T-helper 2 cell (primary cell): ENCODE data around the gene SLC9A9.
A peak's percentile ranks its signal among the peaks of the same experiment; 100 is the strongest.

Source experiments
- DNase-seq, 5 experiments: peaks; one replicate each; pipeline versions ENCODE4 v3.0.0 to v3.0.0-alpha.2; 2012 to 2022

SLC9A9 gene

DNA sequence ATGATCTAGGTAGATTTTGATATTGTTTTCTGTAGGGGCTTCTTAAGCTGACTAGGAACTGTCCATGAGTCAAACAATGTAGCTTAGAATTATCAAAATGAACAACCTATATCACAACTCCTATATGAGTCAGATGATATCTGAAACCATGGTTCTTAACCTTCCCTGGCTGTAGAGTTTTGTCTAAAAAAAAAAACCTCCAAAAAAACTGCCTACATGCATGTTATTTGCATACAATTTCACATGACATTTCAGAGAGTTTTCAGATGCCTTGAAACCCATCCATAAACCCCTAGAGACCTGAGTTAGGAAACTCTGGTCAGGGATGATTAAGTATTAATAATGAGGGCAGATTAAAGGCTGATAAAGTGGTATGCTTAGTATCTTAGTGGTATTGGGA, 571.7 kb downstream of the SLC9A9 start:
- DNase-seq = peak in 1 of 5 experiments; percentile 36

DNA sequence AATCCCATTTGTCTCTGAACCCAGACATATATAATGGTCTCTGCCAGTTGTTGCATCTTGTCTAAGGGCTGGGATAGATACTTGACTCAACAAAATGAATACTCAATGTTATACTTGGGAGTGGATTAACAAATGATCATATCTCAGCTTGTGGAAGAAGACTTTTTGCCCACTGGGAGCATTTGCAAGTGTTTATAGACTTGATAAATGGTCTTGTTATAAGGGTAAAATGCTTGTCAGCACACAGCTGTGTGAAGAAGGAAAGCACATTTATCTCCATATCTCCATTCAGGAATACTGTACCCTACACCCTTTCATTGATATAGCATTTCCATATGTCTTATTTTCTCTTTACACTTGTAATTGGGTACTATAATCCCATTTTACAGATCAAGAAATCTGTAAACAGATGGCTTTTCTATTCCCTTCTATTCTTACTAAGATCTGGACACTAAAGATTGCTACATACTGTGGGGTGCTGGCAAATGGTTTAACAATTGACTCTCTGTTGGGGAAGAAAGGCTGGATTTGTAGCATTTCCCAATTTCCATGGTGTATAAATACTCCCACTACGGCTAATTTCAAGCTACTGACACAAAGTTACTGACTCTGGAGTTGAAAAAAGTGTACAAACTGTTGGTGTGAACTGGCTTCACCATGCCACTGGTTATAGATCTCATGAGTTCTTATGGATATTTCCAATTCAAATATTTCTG, 574.1 kb downstream of the SLC9A9 start:
- no peak for DNase-seq

DNA sequence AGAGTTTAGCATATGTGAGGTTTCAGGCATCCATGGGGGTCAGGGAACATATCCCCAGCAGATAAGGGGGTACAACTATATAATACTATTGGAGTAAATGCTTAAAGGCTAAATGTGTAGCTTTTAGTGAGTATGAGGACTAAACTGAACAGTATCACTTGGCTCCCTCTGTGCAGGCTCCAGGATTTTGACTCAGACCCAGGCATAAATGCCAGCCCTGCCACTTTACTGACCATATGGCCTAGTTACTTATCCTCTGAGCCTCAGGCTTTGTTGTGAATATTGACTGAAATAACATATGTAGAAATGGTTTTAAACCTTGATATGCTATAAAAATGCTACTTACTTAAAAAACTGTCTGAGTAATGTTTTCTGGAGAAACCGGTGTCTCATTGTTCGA, 577.1 kb downstream of the SLC9A9 start:
- no peak for DNase-seq

GRCh38 chr3:143269741-143270140, 578.5 kb downstream of the SLC9A9 start:
- DNase-seq = no peak

- DNase-seq = no peak
Observed at GRCh38 chr3:143267989-143268388, 580.3 kb downstream of the SLC9A9 start.

DNA sequence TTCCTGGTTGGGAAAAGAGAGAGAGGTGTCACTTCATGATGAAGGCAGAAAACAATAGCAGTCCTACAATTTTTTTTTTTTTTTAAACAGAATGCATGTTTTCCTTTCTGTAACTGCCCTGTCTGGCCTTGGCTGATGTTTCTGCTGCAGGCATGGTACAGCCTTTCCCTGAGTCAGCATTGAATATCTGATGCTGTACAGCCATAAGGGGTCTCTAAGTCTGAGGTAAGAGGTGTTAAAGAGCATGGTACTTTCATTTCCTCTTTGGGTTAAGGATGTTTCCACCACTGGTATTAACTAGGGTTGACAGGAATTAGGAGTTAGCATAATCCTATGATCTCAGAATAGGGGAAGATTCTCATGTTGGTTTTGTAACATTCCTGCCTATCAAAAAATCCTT, 581.3 kb downstream of the SLC9A9 start:
- peak in 1 of 5 experiments; percentile 7 for DNase-seq

DNA sequence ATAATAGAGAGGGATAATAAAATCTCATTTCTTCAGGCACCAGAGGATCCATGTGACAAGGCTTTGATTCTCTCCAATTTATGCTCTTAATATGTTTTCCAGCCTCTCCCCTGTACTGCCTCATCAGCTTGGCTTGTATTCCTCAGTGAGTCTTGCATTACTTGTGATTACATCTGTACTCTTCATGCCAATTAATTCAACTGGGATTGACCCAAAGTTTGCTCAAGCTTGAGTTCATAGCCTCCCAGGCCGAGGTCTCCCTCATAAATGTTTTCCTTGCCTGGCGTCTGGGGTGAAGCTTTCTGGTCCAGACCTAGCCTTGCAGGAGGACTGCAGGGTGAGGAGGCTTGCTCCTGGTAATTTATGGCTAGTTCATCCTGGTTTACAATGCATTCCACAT, 581.8 kb downstream of the SLC9A9 start:
- no peak for DNase-seq

DNA sequence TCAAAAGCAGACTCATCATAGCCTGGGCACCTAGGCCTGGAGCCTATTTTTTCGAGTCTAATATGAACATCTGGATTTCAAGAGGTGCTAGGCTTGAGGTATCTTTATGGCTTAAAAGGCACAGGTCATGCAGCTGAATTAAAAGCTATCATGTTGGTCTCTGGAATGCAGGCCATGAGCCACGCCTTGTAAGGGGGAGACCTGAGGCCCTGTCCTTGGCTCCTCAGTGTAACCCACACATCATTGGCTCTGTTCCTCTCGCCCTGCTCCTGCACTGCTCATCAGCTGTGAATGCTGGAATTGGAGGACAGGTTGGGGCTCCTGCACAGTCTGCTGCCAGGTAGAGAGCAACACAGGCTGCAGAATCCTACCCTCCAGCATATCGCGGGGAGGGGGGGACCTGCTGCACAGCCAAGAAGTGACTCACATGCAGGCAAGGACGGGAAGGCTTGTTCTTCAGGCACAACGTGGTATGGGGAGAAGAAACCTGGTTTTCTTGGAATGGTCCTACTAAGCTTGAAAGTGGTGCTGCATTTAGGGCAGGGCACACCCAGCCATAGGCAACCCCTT, 582.7 kb downstream of the SLC9A9 start:
- no peak for DNase-seq

DNA sequence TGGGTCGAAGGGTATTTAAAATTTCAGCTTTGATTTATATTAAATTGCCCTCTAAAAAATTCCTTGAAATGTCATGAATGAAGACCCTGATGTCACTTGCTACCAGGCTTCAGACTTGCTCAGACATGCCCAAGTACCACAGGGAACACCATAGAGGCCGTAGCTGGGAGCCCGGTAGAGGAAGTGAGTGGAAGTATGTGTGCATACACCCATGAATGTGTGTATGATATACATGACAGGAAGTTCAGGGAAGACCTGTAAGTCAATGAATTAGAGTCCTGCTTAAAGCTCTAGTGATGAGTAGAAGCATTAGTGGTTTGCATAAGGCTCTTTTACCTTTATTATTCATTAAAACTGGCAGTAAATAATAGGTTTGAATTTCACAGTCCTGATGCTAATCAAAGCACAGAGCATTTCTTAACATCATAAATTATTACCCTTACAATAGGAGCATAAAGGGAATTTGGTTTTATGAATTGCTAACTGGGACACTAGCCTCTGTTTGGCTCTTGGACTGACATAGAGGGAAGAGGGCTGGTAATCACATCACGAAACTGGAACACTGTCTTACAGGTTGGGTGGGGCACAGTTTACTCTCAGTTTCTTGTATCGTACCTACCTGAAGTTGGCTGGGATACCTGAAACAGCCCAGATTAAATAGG, 584.3 kb downstream of the SLC9A9 start:
- DNase-seq = no peak

DNA sequence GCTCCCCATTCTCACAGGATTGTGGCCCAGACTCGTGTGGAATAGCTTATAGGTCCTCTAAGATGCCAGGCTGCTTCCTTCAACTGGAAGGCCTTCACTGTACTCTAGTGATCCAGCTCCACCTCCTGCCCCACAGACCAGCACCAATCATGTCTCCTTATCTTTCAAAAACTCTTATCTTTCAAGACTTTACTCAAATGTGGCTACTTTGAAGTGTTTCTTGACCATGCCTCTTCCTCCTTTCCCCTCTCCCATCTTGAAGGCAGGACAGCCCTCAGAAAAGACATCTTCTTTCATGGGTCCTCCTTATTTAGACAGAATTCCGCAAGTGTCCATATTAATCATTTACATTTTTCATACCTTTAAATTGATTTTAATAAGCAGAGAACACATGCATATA, 586.4 kb downstream of the SLC9A9 start:
- no peak for DNase-seq

DNA sequence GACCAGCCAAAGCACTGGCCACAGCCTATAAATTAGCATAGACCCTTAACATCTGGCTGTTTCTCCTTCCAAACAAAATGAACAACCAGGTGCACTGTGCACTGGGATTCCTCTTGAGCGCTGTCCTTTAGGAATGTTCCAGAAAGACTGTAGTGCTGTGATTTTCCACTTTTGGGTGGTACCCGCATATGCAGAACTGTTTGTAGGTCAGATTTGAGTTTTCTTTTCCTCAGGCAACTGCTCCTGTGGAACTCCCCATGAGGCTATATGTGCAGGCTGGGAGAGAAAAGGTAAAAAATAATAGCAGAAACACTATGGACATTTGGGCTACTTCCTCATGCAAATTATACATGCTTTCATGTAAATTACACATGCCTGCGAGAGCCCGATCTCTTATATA, 589.6 kb downstream of the SLC9A9 start:
- no peak for DNase-seq

DNA sequence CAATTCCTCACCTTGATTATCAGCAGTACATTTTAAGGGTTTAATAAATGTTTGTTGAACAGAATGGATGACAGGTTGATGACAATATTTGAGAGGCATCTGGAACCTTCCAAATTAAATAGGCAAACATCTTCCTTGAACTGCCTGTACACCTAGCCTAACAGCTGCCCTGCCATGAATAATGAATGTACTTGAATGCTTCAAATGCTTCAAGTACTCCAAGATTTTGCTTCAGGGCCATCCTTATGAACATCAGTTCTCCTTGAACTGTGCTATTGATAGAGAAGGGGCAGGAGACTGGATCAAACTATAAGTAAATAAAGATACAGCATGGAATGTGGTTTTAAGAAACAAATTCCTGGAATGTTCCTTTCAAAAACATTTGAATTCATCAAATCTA, 591.9 kb downstream of the SLC9A9 start:
- no peak for DNase-seq

- no peak for DNase-seq
Observed at GRCh38 chr3:143255739-143256138, 592.5 kb downstream of the SLC9A9 start.

DNA sequence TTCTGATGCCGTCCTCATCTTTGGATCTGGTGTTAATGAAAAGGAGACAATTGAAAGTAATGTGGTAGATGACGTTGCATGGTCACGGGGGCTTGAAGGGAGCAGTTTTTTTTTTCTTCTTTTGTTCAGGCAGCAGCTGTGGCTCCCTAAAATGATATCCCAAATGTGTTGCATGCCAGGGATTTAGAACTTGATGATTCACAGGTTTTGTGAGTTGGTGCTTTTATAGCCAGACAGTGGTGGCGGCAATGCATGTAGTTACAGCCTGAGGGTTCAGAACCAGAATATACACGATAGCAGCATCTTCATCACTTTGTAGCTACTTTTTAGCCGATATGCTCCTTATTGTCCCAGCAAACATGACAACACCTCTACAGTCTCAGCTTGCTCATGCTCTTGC, 595.3 kb downstream of the SLC9A9 start:
- DNase-seq = no peak

- no peak for DNase-seq
Observed at GRCh38 chr3:143249014-143249413, 599.3 kb downstream of the SLC9A9 start.

GRCh38 chr3:143247073-143247472, 601.2 kb downstream of the SLC9A9 start:
- DNase-seq = no peak

- no peak for DNase-seq
Observed at GRCh38 chr3:143245692-143246091, 602.6 kb downstream of the SLC9A9 start.

DNA sequence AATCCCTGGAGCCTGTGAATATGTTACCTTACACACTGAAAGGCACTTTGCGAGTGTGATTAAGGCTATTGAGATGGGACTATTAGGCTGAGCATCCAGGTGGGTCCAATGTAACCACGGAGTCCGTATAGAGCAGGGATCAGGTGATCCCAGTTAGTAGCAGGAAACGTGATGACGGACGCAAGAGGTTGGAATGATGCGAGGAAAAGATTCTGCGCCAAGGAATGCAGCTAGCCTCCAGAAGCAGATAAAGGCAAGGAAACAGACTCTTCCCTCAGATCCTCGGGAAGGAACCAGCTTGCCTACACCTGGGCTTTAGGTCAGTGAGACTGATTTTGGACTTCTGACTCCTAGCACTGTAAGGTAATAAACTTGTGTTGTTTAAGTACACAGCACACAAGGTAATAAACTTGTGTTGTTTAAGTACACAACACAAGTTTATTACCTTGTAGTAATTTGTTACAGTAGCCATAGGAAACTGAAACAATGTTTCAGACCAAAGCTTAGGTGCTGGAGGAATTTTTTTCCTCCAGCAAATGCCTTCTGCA, 603.7 kb downstream of the SLC9A9 start:
- DNase-seq = no peak

GRCh38 chr3:143243686-143244085, 604.6 kb downstream of the SLC9A9 start:
- no peak for DNase-seq

DNA sequence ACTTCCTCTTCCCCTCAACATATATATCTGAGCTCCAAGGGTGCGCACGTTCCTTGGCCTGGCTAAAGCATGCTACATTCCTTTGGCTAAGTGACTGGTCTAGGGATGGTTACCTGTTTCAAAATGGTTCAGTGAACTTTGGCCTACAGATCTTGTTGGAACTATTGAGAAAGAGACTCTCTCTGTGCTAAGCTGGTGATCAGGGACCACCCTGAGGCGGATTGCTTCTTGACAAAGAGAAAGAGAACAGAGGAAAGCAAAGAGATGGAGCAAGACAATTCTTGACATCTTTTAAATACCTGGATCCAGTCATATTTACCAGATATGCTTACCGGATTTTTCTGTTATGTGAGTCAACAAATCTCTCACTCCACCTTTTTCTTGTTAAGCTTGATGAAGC, 605.6 kb downstream of the SLC9A9 start:
- DNase-seq = no peak

GRCh38 chr3:143242101-143242500, 606.2 kb downstream of the SLC9A9 start:
- no peak for DNase-seq

DNA sequence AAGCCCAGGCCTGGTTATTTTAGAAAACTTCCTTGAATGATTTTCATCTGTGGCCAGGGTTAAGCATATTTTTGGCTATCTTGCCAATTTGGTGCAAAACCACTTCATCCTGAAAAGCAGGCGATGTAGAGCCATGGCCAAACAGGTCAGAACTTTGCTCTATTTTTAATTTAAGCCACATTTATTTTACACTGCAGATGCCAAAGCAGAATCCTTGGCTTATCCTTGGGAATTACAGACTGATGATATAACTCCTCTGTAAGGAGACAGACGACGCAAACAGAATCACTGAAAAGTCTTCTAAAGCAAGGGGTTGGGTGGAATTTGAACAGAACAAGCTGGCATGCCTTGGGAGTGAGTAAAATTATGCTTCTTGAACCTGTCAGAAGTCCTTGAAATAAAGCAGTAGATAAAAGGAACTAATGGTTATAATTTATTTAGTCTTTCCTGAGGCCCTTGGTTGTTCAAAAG, 606.8 kb downstream of the SLC9A9 start:
- DNase-seq = no peak

- DNase-seq = no peak
Observed at GRCh38 chr3:143240886-143241285, 607.4 kb downstream of the SLC9A9 start.

DNA sequence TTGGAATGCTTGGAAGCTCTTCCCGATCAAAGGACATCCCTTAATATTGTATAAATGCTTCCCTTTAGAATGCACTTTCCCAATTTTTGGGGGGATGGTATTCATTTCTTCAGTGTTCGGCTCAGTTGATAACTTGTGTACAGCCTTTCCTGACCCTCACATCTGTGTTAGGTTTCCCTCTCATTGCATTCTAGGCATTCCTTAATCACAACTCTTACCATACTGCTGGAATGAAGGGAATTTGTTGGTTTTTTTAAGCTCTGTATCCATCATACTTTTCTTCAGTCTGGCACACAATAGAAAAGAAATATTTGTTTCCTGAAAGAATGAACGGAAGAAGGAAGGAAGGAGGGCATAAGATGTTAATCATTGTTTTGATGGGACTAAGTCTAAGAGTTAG, 609.2 kb downstream of the SLC9A9 start:
- DNase-seq = no peak
